AG08395 (cell line): ENCODE measurements around the gene SERINC4.

ENCODE experiments used
- DNase-seq: peaks from one replicate; pipeline ENCODE4 v3.0.0; 2012; ENCODE audit warnings: mixed read lengths, low spot score

SERINC4 gene

GRCh38 chr15:43796566-43796965 is 3.5 kb downstream of the SERINC4 start:
- no peak for DNase-seq

DNA sequence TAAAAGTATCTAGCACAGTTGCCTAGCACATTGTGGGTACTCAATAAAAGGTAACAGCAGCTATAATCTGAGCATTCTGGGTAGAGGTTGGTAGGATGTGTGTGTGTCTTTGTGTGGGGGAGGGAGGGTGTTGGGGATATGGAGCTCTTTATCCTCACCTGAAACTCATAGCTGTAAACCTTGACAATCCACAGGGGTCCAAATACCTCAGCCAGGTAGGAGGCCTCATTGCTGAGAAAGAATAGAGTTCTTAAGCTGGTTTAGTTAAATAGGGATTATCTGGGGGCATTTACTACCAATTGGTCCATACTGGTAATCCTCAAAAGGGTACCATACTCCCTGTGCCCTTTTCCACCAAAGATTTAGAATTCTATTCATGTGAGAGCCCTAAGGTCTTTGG is 4.0 kb downstream of the SERINC4 start:
- DNase-seq: no peak

DNA sequence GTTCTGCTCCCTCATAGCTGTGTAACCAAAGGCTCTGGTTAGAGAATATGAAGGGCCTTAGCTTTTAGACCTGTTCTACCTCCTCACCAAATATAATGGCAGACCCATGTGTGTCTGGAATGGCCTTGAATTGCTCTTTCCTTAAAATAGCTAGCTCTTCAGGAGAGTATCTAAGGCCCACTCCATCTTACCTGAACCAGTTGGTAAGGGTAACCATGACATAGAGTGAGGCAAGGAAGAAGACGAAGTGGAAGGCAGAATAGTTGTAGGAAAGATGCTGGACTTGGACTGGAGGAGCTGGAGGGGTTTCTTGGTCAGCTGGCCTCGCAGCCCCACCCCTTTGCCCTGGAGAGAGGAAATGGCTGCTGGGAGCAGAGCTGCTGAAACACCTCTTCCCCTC is 4.8 kb downstream of the SERINC4 start:
- DNase-seq: no peak

DNA sequence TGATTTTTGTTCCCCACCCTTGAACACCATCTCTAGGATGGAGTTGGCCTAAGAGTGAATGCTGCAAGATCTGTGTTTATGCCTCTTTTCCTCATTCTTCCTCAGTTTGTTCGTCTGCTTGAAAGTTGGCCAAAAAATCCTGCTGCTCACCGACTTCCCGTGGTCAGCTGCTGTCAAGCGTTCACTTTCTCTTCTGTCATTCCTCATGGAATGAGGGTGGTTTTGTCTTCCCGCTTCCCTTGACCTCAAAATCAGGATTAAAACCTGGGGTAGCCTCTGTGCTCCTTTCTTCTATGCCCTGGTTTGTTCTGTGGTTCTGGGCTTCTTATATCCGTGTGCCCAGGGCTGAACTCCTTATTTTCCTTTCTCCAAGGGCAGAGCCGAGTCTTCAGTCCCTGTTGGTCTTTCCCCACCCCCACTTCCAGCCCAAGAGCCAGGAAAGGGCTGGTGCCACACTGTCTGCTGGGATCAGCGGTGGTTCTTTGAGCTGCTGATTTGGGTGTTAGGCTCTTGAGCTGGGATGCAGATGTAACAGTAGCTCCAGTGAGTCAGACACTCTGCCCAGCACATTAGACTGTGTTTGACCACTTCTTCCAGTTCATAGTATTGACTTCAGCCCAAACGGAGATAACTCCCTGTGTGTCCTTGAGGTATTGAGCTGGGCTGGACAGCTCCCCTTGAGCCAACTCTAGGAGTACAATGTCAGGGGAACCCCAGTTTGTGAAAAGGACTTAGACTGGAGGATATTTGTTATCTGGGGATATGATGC is 5.6 kb downstream of the SERINC4 start:
- DNase-seq: peak; percentile 28

GRCh38 chr15:43793647-43794046 is 6.4 kb downstream of the SERINC4 start:
- DNase-seq: no peak

DNA sequence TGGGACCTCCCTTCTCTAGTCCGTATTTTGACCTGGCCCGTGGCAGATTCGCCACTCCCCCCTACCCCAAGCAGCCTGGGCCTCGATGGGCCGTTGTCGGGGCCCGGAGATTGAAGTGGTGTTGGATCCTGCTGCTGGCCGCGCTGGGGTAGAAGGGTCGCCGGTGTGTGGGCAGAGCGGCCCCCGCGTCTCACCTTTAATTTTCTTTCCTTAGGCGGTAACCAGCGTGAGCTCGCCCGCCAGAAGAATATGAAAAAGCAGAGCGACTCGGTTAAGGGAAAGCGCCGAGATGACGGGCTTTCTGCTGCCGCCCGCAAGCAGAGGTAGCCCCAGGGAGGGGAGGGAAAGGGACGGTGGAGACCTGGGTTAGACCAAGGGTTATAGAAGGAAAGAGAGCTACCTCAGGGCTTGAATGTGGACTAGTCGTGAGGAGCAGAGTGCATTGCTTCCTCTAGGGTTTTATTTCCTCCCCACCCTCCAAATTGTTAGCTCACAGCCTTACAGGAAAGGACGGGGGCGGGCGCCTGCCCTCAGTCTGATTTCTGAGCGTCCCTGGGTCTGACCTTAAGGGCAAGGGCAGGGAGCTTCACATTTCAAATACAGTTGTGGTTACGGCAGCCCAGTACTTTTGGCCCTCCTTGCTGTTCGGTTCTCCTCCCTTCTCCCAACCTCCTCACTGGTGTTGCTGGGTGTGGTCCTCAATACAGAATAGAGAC is 7.1 kb downstream of the SERINC4 start:
- peak; percentile 57 for DNase-seq

DNA sequence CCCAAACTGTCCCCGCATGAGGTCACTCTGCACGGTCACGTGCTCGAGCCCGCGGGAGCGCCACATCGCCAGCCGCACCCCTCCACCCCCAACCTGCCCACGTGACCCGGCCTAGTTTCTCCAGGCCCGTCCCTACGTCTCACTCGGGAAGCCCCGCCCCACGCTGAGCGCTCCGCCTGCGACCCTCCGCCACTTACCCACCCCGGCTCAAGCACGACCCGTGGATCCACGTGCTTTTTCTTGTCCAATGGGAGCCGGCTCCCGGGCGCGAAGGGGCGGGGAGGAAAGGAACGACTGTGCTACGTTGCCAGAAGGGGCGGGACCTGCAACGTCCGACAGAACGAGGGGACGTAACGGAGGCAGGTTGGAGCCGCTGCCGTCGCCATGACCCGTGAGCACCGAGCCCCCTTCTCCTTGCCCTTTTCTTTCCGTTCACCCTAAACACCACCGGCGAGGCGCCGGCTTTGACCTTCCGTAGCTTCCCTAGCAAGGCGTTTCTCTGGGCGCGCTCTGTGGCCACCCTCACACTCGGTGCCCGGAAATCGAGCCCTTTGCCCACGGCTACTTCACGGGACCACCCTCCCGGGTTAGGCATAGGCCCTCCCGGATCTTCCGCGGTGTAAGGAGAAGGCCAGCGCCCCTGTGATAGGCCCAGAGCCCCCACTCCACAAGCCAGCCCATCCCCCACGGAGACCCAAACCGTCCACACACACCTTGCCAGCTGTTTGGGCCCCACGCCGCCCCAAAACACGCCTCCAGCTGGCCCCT is 7.8 kb downstream of the SERINC4 start, which contains the start of gene SERF2:
Gene SERF2, plus strand, starts transcription at position 328 of the 768 bp plus-strand sequence. Its CDS starts 57 bp downstream, at position 385.
- DNase-seq: peak; percentile 100

DNA sequence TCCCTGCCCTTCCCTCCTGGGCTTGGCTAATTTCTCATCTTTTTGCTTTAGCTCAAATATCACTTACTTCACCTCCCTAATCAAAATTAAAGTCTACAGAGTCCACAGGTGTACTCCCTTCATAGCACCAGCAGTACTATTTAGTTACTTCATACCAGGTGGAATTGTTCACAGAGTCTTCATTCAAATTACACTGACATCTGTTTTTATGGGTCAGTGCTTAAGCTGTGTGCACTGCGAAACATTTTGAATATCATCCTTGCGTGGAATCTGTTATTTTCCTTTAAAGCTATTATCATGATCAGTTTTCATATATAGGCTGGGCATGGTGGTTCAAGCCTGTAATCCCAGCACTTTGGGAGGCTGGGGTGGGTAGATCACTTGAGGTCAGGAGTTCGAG is 10.6 kb downstream of the SERINC4 start:
- DNase-seq: no peak

- DNase-seq: no peak
Observed at GRCh38 chr15:43779016-43779415, 21.0 kb downstream of the SERINC4 start.

GRCh38 chr15:43777267-43777914 is 22.6 kb downstream of the SERINC4 start:
- peak; percentile 71 for DNase-seq

- DNase-seq: peak; percentile 76
Observed at GRCh38 chr15:43776718-43777266, 23.2 kb downstream of the SERINC4 start, which contains the start of gene ELL3. ELL3 (minus strand) TSS chr15:43776966; CDS start chr15:43776901, 65 bp downstream.

DNA sequence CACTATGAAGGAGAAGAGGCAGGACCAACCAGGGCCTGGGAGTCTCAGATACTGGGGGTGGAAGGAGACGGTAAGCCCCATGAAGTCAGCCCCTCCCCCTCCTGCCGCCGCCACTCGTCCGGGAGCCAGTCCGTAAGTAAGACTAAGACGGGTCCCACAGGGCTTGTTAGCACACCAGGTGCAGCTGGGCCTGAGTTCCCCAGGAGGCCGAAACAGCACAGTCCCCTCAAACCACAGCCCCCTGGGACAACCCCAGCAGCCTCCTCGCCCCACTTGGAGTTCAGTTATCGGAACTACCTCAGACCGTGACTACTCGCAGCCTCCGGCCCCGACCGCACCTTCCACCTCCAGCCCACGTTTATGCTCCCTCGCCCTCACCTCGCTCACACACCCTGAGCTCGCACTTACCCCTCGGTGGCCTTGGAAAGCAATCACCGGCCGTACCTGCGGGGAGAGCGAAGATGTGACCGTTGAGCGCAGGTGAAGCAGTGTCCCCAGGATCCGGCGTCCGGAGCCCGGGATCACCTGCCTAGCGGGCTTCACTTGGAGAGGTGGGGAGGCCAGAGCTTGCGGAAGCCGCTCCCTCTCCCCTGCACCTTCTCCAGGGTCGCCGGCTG is 23.8 kb downstream of the SERINC4 start:
- no peak for DNase-seq

GRCh38 chr15:43775411-43775965 is 24.5 kb downstream of the SERINC4 start:
- peak; percentile 38 for DNase-seq

DNA sequence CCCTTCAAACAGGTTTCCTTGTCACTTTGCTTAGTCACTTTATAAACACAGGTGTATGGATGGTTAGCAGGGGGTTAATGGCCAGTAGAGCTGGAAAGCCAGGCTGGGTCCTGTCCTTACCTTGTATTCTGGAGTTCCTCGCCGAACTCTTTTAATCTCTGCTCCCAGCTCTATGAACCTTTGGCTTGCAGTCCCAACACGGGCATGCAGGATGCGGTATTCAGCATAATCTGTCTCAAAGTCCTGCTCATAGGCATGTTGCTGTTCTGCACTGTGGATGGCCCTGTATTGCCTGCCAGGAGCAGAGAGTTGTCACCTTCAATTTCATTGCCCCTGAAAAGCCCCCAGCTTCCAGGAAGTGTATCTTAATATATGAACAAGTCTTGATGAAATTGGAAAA is 26.0 kb downstream of the SERINC4 start:
- no peak for DNase-seq

DNA sequence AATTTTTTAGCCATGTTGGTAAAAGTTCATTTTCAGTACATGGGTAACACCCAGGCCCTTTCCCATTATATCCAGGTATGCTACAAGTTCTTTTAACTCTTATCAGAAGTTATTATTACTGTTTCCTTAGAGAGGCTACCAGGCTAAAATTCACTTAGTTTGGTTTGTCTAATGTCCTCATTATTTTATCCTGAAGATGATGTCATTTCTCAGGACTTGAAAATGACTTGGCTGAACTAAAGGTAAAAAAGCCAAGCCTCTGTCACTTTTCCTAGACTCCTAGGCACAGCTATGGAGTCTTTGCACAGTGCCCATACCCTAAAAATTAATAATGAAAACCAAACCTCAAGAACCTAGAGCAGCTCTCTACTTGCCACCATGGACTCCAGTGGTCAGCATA is 27.4 kb downstream of the SERINC4 start:
- DNase-seq: no peak

GRCh38 chr15:43771816-43772215 is 28.2 kb downstream of the SERINC4 start:
- DNase-seq: no peak

GRCh38 chr15:43769584-43770228 is 30.3 kb downstream of the SERINC4 start:
- DNase-seq: peak; percentile 72

DNA sequence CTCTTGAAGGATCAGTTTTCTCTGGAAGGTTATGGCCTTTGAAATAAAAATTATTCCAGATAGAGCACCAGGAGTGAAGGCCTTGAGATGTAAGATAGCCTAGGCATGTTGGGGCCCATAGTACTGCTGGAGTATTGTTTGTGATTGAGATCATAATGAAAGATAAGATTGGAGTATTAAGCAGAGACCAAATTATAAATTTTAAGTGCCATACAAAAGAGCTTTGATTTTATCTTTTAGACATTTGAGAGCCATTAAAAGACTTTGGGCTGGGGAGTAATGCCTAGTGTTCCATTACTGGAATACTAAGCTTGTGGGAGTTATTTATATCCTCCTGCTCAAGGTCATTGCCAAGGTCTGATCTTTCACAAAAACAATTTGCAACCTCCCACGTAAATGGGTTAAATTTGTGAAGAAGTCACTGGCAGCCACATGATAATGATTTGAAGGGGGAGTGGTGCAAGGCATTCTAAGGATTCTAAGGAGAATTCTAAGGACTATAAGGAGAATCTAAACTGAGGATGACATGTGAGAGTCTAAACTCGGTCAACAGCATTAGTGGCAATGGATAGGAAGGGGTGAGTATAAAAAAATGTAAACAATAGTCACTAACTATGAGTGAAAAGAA is 36.1 kb downstream of the SERINC4 start:
- no peak for DNase-seq

GRCh38 chr15:43762824-43763223 is 37.2 kb downstream of the SERINC4 start:
- no peak for DNase-seq

DNA sequence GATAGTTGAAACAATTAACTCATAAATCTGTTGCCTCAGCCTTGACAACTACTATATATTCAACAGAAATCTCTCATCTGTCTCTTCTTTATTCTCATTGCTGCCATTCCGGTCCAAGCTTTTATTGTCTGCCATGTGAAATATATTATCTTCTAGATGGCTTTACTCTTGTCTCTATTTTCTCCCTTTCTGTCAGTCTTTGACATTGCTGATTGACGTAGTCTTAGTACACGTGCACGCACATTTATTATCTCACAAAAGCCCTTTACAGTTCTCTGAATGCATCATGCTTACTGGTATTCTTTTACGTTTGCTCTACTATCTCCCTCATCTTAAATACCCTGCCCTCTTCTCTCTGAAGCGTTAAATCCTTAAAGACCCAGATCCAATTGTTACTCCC is 48.1 kb downstream of the SERINC4 start:
- no peak for DNase-seq
